Activated CD4-positive, alpha-beta T cell treated with anti-CD3 and anti-CD28 coated beads, Interleukin-2, amount 50 U/mL, for 48 hours (primary cell): Measurements from ENCODE around the gene DIP2A.

Experiments
- DNase-seq, 2 experiments: peaks; one replicate each; pipeline ENCODE4 v3.0.0-alpha.2; 2020

Gene DIP2A

GRCh38 chr21:46538262-46538661 is 79.6 kb downstream of the DIP2A start:
- no peak for DNase-seq

- DNase-seq, result no peak
Measured at GRCh38 chr21:46538851-46539666, 80.4 kb downstream of the DIP2A start.

- DNase-seq, result no peak
Measured at GRCh38 chr21:46540087-46540710, 81.5 kb downstream of the DIP2A start.

- no peak for DNase-seq
Measured at GRCh38 chr21:46542588-46543124, 84.0 kb downstream of the DIP2A start.

GRCh38 chr21:46543306-46543705 is 84.6 kb downstream of the DIP2A start:
- DNase-seq, result no peak

- no peak for DNase-seq
Measured at GRCh38 chr21:46544003-46544402, 85.3 kb downstream of the DIP2A start.

GRCh38 chr21:46544824-46545223 is 86.1 kb downstream of the DIP2A start:
- DNase-seq, result no peak

- DNase-seq, result no peak
Measured at GRCh38 chr21:46545363-46545762, 86.7 kb downstream of the DIP2A start.

- no peak for DNase-seq
Measured at GRCh38 chr21:46545911-46546310, 87.2 kb downstream of the DIP2A start.

- DNase-seq, result no peak
Measured at GRCh38 chr21:46546799-46547198, 88.1 kb downstream of the DIP2A start.

GRCh38 chr21:46549650-46550049 is 91.0 kb downstream of the DIP2A start:
- no peak for DNase-seq

GRCh38 chr21:46550116-46550941 is 91.6 kb downstream of the DIP2A start:
- DNase-seq, result no peak

GRCh38 chr21:46551636-46552241 is 93.0 kb downstream of the DIP2A start:
- DNase-seq, result peak; percentile 41 to 53

GRCh38 chr21:46552274-46552673 is 93.6 kb downstream of the DIP2A start:
- no peak for DNase-seq

GRCh38 chr21:46552865-46553379 is 94.2 kb downstream of the DIP2A start:
- no peak for DNase-seq

GRCh38 chr21:46553993-46554392 is 95.3 kb downstream of the DIP2A start:
- DNase-seq, result no peak

GRCh38 chr21:46554431-46555224 is 95.9 kb downstream of the DIP2A start:
- DNase-seq, result no peak

GRCh38 chr21:46555225-46555617 is 96.5 kb downstream of the DIP2A start:
- DNase-seq, result no peak

GRCh38 chr21:46555678-46556077 is 97.0 kb downstream of the DIP2A start:
- DNase-seq, result no peak

GRCh38 chr21:46556802-46557201 is 98.1 kb downstream of the DIP2A start:
- DNase-seq, result no peak

GRCh38 chr21:46557469-46557868 is 98.8 kb downstream of the DIP2A start:
- DNase-seq, result no peak

GRCh38 chr21:46557919-46558392 is 99.3 kb downstream of the DIP2A start:
- no peak for DNase-seq
